DOHH2 (cell line): ENCODE data around the gene NDC1.

Experiments used
- H3F3A ChIP-seq: fragments of 200-600 bp; sonication (generic), shearing (Covaris generic); 2 replicates; pipeline ENCODE4 v1.6.0; 2016; ENCODE audit warnings: antibody characterized with exemption, mild to moderate bottlenecking; ENCODE audit not compliant: control insufficient read depth, insufficient read depth
- H3K27ac ChIP-seq: fragments of 200-600 bp; sonication (generic); 2 replicates; pipeline ENCODE4 v1.5.1; 2014; ENCODE audit warnings: low read depth, mild to moderate bottlenecking, low read length, moderate library complexity
- H3K27me3 ChIP-seq: fragments of 200-600 bp; sonication (generic); 2 replicates; pipeline ENCODE4 v1.6.1; 2014; ENCODE audit warnings: mild to moderate bottlenecking, low read length, mixed read lengths; ENCODE audit not compliant: control insufficient read depth
- H3K36me3 ChIP-seq: fragments of 200-600 bp; sonication (generic); 2 replicates; pipeline ENCODE4 v1.6.1; 2014; ENCODE audit warnings: mild to moderate bottlenecking, low read length, moderate library complexity, mixed read lengths; ENCODE audit not compliant: control insufficient read depth
- H3K4me1 ChIP-seq: fragments of 200-600 bp; sonication (generic); 2 replicates; pipeline ENCODE4 v1.6.1; 2014; ENCODE audit warnings: mild to moderate bottlenecking, low read length, mixed read lengths; ENCODE audit not compliant: control insufficient read depth
- H3K4me2 ChIP-seq: fragments of 200-600 bp; sonication (generic); 2 replicates; pipeline ENCODE4 v1.6.0; 2014; ENCODE audit warnings: mild to moderate bottlenecking, low read length, moderate library complexity
- H3K4me3 ChIP-seq: fragments of 200-600 bp; sonication (generic); 2 replicates; pipeline ENCODE4 v1.5.1; 2014; ENCODE audit warnings: mild to moderate bottlenecking, low read length, mixed read lengths
- H3K79me2 ChIP-seq: fragments of 200-600 bp; sonication (generic); 2 replicates; pipeline ENCODE4 v1.6.1; 2014; ENCODE audit warnings: mild to moderate bottlenecking, low read length, mixed read lengths; ENCODE audit not compliant: control insufficient read depth
- H3K9me2 ChIP-seq: fragments of 200-600 bp; sonication (generic); replicated peaks from 2 replicates; pipeline ENCODE4 v1.6.1; 2014; ENCODE audit warnings: mild to moderate bottlenecking, low read length, mixed read lengths; ENCODE audit not compliant: control insufficient read depth
- H3K9me3 ChIP-seq: fragments of 200-600 bp; sonication (generic); 2 replicates; pipeline ENCODE4 v1.6.1; 2014; ENCODE audit warnings: antibody characterized with exemption, low read length, mixed read lengths; ENCODE audit not compliant: control insufficient read depth, insufficient read depth
- H4K20me1 ChIP-seq: fragments of 200-600 bp; sonication (generic); 2 replicates; pipeline ENCODE4 v1.6.0; 2014; ENCODE audit warnings: low read depth, mild to moderate bottlenecking, antibody characterized with exemption, low read length, moderate library complexity; ENCODE audit not compliant: control insufficient read depth, insufficient read depth
- CTCF ChIP-seq: fragments of 200-600 bp; sonication (generic); IDR thresholded peaks from one replicate; pipeline ENCODE4 v1.5.1; 2014; ENCODE audit warnings: antibody characterized with exemption, mild to moderate bottlenecking, low read depth, low read length; ENCODE audit not compliant: poor library complexity, severe bottlenecking
- EZH2phosphoT487 ChIP-seq: fragments of 200-600 bp; sonication (generic); IDR thresholded peaks from 2 replicates; pipeline ENCODE4 v1.6.1; 2017; ENCODE audit warnings: borderline replicate concordance, mild to moderate bottlenecking, antibody characterized with exemption, low read length, moderate library complexity, mixed read lengths

The NDC1 gene

GRCh38 chr1:53725238-53725689 is 112.8 kb downstream of the NDC1 start:
- Histone ChIP-seq H3K79me2 (no peaks in the 10 kb centered on the region), H3K27ac (no peak overlapping the region), H3K4me2 (no peak overlapping the region), H3K27me3 (peaks cover 11% of the 10 kb centered on the region), H3K4me1 (no peaks in the 10 kb centered on the region), H4K20me1 (no peaks in the 10 kb centered on the region), H3K36me3 (no peaks in the 10 kb centered on the region), H3K9me3 (no peaks in the 10 kb centered on the region), H3F3A (no peaks in the 10 kb centered on the region), H3K9me2 (no peaks in the 10 kb centered on the region), H3K4me3 (no peak overlapping the region)
- TF ChIP-seq EZH2phosphoT487 (no peak), CTCF (no peak)

- TF ChIP-seq CTCF (no peak), EZH2phosphoT487 (no peak)
- Histone ChIP-seq H3F3A (no peaks in the 10 kb centered on the region), H3K9me2 (no peaks in the 10 kb centered on the region), H3K4me2 (no peak overlapping the region), H3K27me3 (peaks cover 20% of the 10 kb centered on the region), H3K36me3 (no peaks in the 10 kb centered on the region), H3K4me1 (no peaks in the 10 kb centered on the region), H3K4me3 (no peak overlapping the region), H4K20me1 (no peaks in the 10 kb centered on the region), H3K27ac (no peak overlapping the region), H3K9me3 (no peaks in the 10 kb centered on the region), H3K79me2 (no peaks in the 10 kb centered on the region)
Observed at GRCh38 chr1:53722025-53722424, 116.1 kb downstream of the NDC1 start.

- no peak overlapping the region for H3K4me3 ChIP-seq
- TF ChIP-seq CTCF = no peak
- no peaks in the 10 kb centered on the region for H3F3A ChIP-seq
- H3K4me1 ChIP-seq = no peaks in the 10 kb centered on the region
- H3K79me2 ChIP-seq = no peaks in the 10 kb centered on the region
- H3K27me3 ChIP-seq = peaks cover 20% of the 10 kb centered on the region
- no peaks in the 10 kb centered on the region for H3K9me2 ChIP-seq
- no peak overlapping the region for H3K4me2 ChIP-seq
- H3K36me3 ChIP-seq = no peaks in the 10 kb centered on the region
- H3K9me3 ChIP-seq = no peaks in the 10 kb centered on the region
- H3K27ac ChIP-seq = no peak overlapping the region
- H4K20me1 ChIP-seq = no peaks in the 10 kb centered on the region
Observed at GRCh38 chr1:53721088-53721487, 117.0 kb downstream of the NDC1 start.

- Histone ChIP-seq H3K27me3 (peaks cover 16% of the 10 kb centered on the region), H3K9me2 (no peaks in the 10 kb centered on the region), H3F3A (no peaks in the 10 kb centered on the region), H3K4me2 (no peak overlapping the region), H4K20me1 (no peaks in the 10 kb centered on the region), H3K79me2 (no peaks in the 10 kb centered on the region), H3K27ac (no peak overlapping the region), H3K36me3 (no peaks in the 10 kb centered on the region), H3K4me1 (no peaks in the 10 kb centered on the region), H3K9me3 (no peaks in the 10 kb centered on the region), H3K4me3 (no peak overlapping the region)
- TF ChIP-seq EZH2phosphoT487 (no peak), CTCF (no peak)
Observed at GRCh38 chr1:53719469-53719868, 118.6 kb downstream of the NDC1 start.
